HUES6 (cell line): ENCODE measurements around the gene SERPINA5.

Experiments used
- H3K27ac ChIP-seq: 2 replicates; pipeline ENCODE4 v1.7.0; 2013; ENCODE audit warnings: low read depth, mild to moderate bottlenecking, low read length, inconsistent platforms
- H3K27me3 ChIP-seq: 2 replicates; pipeline ENCODE4 v1.6.1; 2013; ENCODE audit warnings: low read length; ENCODE audit not compliant: control insufficient read depth, insufficient read depth
- H3K36me3 ChIP-seq: 2 replicates; pipeline ENCODE4 v1.6.1; 2013; ENCODE audit warnings: low read length; ENCODE audit not compliant: control insufficient read depth, insufficient read depth
- H3K4me1 ChIP-seq: 2 replicates; pipeline ENCODE4 v1.6.1; 2013; ENCODE audit warnings: low read length; ENCODE audit not compliant: control insufficient read depth, insufficient read depth
- H3K4me3 ChIP-seq: 2 replicates; pipeline ENCODE4 v1.5.1; 2013; ENCODE audit warnings: low read depth, low read length
- H3K9ac ChIP-seq: one replicate; pipeline ENCODE4 v1.6.1; 2013; ENCODE audit warnings: mild to moderate bottlenecking, low read length
- H3K9me3 ChIP-seq: 2 replicates; pipeline ENCODE4 v1.6.1; 2013; ENCODE audit warnings: low read depth, low read length; ENCODE audit not compliant: control insufficient read depth, insufficient read depth

SERPINA5 gene

DNA sequence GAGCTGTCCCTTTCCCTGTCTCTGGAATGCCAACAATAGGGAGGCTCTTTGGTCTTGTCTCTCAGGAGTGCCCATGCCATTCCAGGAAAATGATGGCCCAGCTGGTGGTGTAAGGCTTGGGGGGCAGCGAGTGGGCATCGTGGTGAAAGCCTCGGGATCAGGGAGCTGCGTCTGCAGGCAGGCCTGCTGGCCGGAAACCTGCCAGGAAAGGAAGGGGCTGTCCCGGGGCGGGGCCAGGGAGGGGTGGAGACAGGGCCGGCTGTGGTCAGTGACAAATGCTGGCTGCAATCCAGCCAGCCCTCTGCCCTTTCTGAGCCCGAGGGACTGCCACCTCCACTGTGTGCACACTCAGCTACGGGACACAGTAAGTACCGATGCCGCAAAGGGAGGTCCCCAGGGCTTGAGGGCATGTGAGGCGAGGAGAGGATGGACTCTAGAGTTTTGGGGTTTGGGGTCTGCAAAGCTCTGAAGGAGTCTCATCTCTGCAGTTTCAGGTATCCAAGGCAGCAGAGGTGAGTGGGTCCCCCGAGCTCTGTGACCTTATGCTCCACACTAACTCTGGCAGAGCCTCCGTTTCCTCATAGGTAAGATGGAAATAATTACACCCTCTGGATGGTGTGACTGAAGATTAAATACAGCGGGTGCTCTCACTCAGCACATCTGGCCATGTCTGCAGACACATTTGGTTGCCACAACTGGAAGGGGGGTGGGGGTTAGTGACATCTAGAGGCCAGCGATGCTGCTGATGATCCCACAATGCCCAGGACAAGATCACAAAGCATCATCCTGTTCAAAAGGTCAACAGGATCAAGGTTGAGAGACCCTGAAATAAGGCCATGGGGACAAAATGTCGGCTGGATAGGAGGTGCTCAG, at the start of gene SERPINA5:
Gene SERPINA5, plus strand, starts transcription at position 300 of the 873 bp plus-strand sequence. CDS start 5,937 bp downstream, outside the sequence.
- Histone ChIP-seq H3K9me3 (peaks cover 15% of the 10 kb centered on the region; the same call in 1 of the 2 replicates), H3K9ac (no peak within 1 kb of the TSS), H3K36me3 (no peaks in the 10 kb centered on the region), H3K27ac (no peak within 1 kb of the TSS), H3K4me3 (no peak within 1 kb of the TSS), H3K4me1 (no peaks in the 10 kb centered on the region), H3K27me3 (no peaks in the 10 kb centered on the region; the same call in 1 of the 2 replicates)

DNA sequence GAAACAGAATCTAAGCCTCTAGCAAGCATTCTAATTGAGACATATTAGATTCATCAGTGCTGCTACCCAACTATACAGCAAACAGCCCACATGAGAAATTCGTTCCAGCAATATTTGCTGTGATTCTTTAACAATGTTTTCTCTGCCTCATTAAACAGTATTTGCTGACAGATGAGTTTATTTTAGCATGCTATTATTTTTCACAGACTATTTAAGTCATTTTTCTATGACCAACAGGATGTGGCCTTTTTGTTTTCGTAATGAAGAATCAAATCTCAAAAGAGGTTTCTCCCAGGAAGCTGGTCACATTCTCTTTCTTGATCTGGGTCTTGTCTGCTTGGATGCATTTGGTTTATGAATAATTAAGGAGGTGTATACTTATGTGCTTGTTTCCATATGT, 48.8 kb upstream of the SERPINA5 start:
- H3K27me3 ChIP-seq, result no peaks in the 10 kb centered on the region
- no peak overlapping the region for H3K4me3 ChIP-seq
- no peak overlapping the region for H3K27ac ChIP-seq
- H3K9ac ChIP-seq, result no peak overlapping the region
- H3K9me3 ChIP-seq, result no peaks in the 10 kb centered on the region
- H3K4me1 ChIP-seq, result no peaks in the 10 kb centered on the region
- H3K36me3 ChIP-seq, result no peaks in the 10 kb centered on the region

GRCh38 chr14:94535506-94535905, 45.7 kb upstream of the SERPINA5 start:
- Histone ChIP-seq H3K4me1 (no peaks in the 10 kb centered on the region; the same call in 1 of the 2 replicates), H3K27me3 (no peaks in the 10 kb centered on the region), H3K9ac (no peak overlapping the region), H3K4me3 (no peak overlapping the region), H3K9me3 (no peaks in the 10 kb centered on the region), H3K36me3 (no peaks in the 10 kb centered on the region), H3K27ac (no peak overlapping the region)

- no peak overlapping the region for H3K9ac ChIP-seq
- H3K9me3 ChIP-seq, result no peaks in the 10 kb centered on the region
- no peak overlapping the region for H3K27ac ChIP-seq
- no peaks in the 10 kb centered on the region for H3K36me3 ChIP-seq
- H3K27me3 ChIP-seq, result no peaks in the 10 kb centered on the region
- H3K4me1 ChIP-seq, result no peaks in the 10 kb centered on the region; the same call in 1 of the 2 replicates
- H3K4me3 ChIP-seq, result no peak overlapping the region
These were observed 44.4 kb upstream of the SERPINA5 start for GRCh38 chr14:94536836-94537235.

GRCh38 chr14:94538070-94538740, 43.0 kb upstream of the SERPINA5 start:
- no peaks in the 10 kb centered on the region for H3K9me3 ChIP-seq
- H3K27me3 ChIP-seq, result no peaks in the 10 kb centered on the region
- H3K9ac ChIP-seq, result no peak overlapping the region
- H3K4me3 ChIP-seq, result no peak overlapping the region
- no peak overlapping the region for H3K27ac ChIP-seq
- H3K36me3 ChIP-seq, result no peaks in the 10 kb centered on the region
- peaks cover 3% of the 10 kb centered on the region; the same call in 1 of the 2 replicates for H3K4me1 ChIP-seq

DNA sequence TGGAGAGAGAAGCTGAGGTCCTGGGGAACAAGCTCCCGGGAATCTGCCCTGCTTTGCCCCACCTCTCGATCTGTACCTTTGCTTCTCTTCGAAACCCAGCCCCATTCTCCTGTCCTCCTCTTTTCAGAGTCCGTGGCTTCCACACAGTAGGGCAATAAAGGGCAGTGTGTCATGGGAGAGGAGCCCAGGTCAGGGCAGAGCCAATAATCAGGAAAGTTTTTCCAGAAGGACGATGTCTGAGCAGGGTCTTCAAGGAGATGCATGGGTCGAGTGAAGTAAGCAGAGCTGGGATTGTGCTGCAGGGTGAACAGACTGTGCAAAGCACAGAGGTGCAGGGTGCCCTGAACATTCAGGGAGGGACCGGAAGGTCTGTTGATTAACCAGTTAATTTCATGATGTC, 42.0 kb upstream of the SERPINA5 start:
- no peak overlapping the region for H3K4me3 ChIP-seq
- no peaks in the 10 kb centered on the region for H3K27me3 ChIP-seq
- no peak overlapping the region for H3K27ac ChIP-seq
- no peaks in the 10 kb centered on the region for H3K36me3 ChIP-seq
- H3K4me1 ChIP-seq, result peaks cover 11% of the 10 kb centered on the region
- no peaks in the 10 kb centered on the region for H3K9me3 ChIP-seq
- no peak overlapping the region for H3K9ac ChIP-seq

DNA sequence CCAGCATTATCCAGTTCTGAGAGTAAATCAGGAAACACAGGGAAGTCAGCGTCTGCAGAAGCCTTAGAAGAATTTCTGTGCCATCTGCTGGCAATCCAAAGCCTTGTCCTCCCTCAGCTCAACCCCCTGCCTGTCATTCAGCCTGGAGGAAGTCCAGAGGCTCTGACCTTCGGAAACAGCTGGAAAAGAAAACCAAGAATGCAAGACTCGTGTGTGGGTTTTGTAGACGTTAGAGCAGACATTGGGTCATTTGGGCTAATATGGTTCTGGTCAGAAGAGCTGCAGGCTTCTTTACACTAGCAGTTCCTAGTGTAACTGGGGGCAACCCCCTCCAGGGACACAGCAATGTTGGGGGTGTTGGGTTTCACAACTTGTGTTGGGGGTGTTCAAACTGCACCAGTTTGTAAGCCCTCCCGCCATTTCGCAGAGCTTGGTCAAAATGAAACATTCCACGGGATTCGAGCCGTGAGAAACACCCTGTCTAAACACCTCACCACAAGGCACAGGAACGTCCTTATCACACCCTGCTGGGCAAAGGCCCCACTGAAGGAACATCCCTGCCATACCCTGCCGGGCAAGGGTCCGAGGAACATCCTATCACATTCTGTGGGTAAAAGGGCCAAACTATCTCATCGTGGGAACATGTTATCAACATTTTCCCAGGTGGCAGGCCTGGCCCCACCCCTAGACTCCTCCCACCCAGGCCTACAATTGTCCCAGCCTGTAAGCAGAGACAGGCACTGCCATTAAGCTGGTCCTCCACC, 41.0 kb upstream of the SERPINA5 start:
- H3K27me3 ChIP-seq, result no peaks in the 10 kb centered on the region
- no peak overlapping the region for H3K4me3 ChIP-seq
- no peak overlapping the region for H3K9ac ChIP-seq
- peaks cover 18% of the 10 kb centered on the region for H3K4me1 ChIP-seq
- H3K36me3 ChIP-seq, result no peaks in the 10 kb centered on the region
- no peak overlapping the region for H3K27ac ChIP-seq
- no peaks in the 10 kb centered on the region for H3K9me3 ChIP-seq

DNA sequence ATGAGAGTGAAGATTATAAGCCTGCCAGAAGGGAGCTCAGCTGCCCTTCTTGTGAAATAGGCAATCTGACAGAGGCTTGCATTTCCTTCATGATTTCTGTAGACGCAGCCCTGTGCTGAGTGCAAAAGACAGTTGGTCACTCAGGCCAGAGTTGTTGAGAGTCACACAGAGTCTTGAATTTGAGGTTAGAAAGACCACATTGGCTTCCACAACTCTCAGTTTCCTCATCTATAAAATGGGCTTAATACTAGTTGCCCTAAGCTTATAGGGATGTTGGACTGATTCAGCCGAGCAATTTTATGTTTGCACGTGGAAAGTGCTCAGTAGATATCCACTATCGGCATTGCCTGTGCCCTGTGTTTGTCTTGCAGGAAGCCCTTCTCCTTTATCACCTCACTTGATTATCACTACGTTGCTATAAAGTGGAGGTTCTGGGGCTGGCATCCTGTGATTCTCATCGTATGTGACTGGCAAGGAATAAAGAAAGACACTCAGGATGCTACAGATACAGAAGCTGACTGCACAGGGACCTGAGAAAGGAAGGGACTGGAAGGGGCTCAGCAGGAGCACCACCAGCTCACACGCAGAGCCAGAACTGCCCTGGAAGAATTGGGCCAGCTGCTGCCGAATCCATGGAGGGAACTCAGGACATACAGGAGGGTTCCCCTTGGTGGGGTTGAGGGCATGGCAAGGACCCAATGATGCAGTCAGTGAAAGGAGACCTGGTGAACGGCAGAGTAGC, 39.8 kb upstream of the SERPINA5 start:
- Histone ChIP-seq H3K4me3 (no peak overlapping the region), H3K36me3 (no peaks in the 10 kb centered on the region), H3K9ac (no peak overlapping the region), H3K4me1 (peaks cover 18% of the 10 kb centered on the region), H3K27me3 (no peaks in the 10 kb centered on the region), H3K27ac (no peak overlapping the region), H3K9me3 (no peaks in the 10 kb centered on the region)

DNA sequence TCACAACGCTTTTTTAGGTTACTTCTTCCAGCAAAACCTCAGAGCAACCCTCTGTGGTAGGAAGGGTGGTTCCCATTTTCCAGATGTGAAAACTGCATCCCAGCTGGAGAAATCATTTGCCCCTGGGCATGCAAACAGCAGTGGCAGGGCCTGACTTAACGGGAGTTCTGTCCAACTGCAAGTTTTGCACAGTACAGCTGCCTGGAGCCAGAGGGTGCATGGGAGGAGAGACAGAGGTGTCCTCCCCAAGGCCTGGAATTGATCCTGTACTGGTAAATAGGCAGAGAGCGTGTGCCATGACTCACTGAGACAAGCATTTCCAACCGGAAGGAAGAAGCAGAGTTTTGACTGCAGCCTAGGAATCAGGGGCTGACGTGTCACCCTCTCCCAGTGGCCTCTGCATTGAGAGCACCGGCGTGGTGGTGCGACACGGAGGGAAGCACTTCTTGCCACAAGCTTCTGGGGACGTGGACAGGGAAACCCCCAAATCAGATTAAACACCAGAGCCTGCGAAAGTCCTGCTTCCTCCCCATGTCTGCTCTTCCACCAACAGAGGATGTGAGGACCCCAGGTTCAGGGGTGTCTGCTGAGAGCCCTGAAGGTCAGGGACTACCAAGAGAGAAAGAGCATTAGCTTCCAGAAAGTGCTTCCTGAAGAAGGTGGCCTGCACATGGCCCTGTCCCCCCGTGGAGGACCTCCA, 39.0 kb upstream of the SERPINA5 start:
- no peak overlapping the region for H3K27ac ChIP-seq
- no peaks in the 10 kb centered on the region for H3K27me3 ChIP-seq
- H3K36me3 ChIP-seq, result no peaks in the 10 kb centered on the region
- H3K9ac ChIP-seq, result no peak overlapping the region
- no peaks in the 10 kb centered on the region for H3K9me3 ChIP-seq
- H3K4me3 ChIP-seq, result no peak overlapping the region
- peaks cover 18% of the 10 kb centered on the region for H3K4me1 ChIP-seq

- Histone ChIP-seq H3K36me3 (no peaks in the 10 kb centered on the region), H3K27ac (no peak overlapping the region), H3K27me3 (no peaks in the 10 kb centered on the region), H3K9ac (no peak overlapping the region), H3K4me1 (peaks cover 18% of the 10 kb centered on the region), H3K4me3 (no peak overlapping the region), H3K9me3 (no peaks in the 10 kb centered on the region)
These were observed 38.3 kb upstream of the SERPINA5 start for GRCh38 chr14:94542811-94543440.
